ENCODE results near the gene SENP2.

Gene SENP2

GRCh38 chr3:185680231-185680630 is 94.1 kb downstream of the SENP2 start:
- no peak for DNase-seq (ENCODE audit: low read depth)
